GM23338 (cell line): Measurements from ENCODE around the gene TSACC.

Experiments used
- CREB1 ChIP-seq: fragments of 250-450 bp; sonication (Bioruptor Pico); IDR thresholded peaks from 2 replicates; pipeline ENCODE4 v1.5.0; 2020; ENCODE audit warnings: low read depth, mild to moderate bottlenecking, moderate library complexity
- EZH2 ChIP-seq: fragments of 200-600 bp; sonication (generic); IDR thresholded peaks from one replicate; pipeline ENCODE4 v1.8.0; 2017; ENCODE audit warnings: antibody characterized with exemption, mild to moderate bottlenecking, low read depth; ENCODE audit not compliant: unreplicated experiment
- EZH2phosphoT487 ChIP-seq: fragments of 200-600 bp; sonication (generic); IDR thresholded peaks from one replicate; pipeline ENCODE4 v1.8.1; 2018; ENCODE audit warnings: antibody characterized with exemption; ENCODE audit not compliant: unreplicated experiment
- JUNB ChIP-seq: IDR thresholded peaks from one replicate; pipeline ENCODE4 v1.6.1; 2016; ENCODE audit warnings: antibody characterized with exemption; ENCODE audit not compliant: unreplicated experiment
- NANOG ChIP-seq: IDR thresholded peaks from 2 replicates; pipeline ENCODE4 v1.6.1; 2016; ENCODE audit warnings: antibody characterized with exemption, borderline replicate concordance
- POLR2AphosphoS5 ChIP-seq: IDR thresholded peaks from 2 replicates; pipeline ENCODE4 v1.6.1; 2016; ENCODE audit warnings: antibody characterized with exemption, low read depth
- STAT1 ChIP-seq: IDR thresholded peaks from one replicate; pipeline ENCODE4 v1.6.1; 2016; ENCODE audit warnings: antibody characterized with exemption; ENCODE audit not compliant: unreplicated experiment
- ZNF114 ChIP-seq: fragments of 250-450 bp; sonication (Bioruptor Pico); IDR thresholded peaks from 2 replicates; pipeline ENCODE4 v1.5.0; 2020; ENCODE audit warnings: mild to moderate bottlenecking, moderate library complexity
- TF ChIP-seq, protein P1 (sequence below): fragments of 250-450 bp; sonication (Bioruptor Pico); IDR thresholded peaks from 2 replicates; pipeline ENCODE4 v1.5.0; 2020; ENCODE audit warnings: mild to moderate bottlenecking, moderate library complexity
- TF ChIP-seq, protein P2 (sequence below), 2 experiments: fragments of 200-600 bp in 1 of 2; sonication (generic) in 1 of 2; conservative IDR thresholded peaks; 2 replicates each; pipeline versions ENCODE4 v1.5.1 to v1.6.1; 2016 to 2017; ENCODE audit warnings: antibody characterized with exemption in 2 of 2, low read depth in 2 of 2, mild to moderate bottlenecking in 2 of 2, moderate library complexity in 1 of 2
- TF ChIP-seq, protein P3 (sequence below): IDR thresholded peaks from 2 replicates; pipeline ENCODE4 v1.6.1; 2016; ENCODE audit warnings: antibody characterized with exemption
- TF ChIP-seq, protein P4 (sequence below): IDR thresholded peaks from one replicate; pipeline ENCODE4 v1.6.1; 2018; ENCODE audit warnings: antibody characterized with exemption; ENCODE audit not compliant: unreplicated experiment

DNA sequence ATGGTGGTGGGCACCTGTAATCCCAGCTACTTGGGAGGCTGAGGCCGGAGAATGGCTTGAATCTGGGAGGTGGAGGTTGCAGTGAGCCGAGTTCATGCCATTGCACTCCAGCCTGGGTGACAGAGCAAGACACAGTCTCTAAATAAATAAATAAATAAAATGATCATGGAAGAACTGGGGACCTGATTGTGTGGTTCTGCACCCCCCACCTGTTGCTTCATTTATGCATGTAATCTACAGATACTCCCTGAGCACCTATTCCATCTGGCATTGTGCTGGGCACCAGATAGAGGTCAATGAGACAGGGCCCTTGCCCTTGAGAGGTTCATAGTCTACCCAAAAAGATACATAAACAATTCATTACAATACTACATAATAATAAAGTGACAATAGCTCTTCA is 19.7 kb downstream of the TSACC start:
- TF ChIP-seq JUNB: no peak
- TF ChIP-seq EZH2: no peak
- TF ChIP-seq, protein P1, sequence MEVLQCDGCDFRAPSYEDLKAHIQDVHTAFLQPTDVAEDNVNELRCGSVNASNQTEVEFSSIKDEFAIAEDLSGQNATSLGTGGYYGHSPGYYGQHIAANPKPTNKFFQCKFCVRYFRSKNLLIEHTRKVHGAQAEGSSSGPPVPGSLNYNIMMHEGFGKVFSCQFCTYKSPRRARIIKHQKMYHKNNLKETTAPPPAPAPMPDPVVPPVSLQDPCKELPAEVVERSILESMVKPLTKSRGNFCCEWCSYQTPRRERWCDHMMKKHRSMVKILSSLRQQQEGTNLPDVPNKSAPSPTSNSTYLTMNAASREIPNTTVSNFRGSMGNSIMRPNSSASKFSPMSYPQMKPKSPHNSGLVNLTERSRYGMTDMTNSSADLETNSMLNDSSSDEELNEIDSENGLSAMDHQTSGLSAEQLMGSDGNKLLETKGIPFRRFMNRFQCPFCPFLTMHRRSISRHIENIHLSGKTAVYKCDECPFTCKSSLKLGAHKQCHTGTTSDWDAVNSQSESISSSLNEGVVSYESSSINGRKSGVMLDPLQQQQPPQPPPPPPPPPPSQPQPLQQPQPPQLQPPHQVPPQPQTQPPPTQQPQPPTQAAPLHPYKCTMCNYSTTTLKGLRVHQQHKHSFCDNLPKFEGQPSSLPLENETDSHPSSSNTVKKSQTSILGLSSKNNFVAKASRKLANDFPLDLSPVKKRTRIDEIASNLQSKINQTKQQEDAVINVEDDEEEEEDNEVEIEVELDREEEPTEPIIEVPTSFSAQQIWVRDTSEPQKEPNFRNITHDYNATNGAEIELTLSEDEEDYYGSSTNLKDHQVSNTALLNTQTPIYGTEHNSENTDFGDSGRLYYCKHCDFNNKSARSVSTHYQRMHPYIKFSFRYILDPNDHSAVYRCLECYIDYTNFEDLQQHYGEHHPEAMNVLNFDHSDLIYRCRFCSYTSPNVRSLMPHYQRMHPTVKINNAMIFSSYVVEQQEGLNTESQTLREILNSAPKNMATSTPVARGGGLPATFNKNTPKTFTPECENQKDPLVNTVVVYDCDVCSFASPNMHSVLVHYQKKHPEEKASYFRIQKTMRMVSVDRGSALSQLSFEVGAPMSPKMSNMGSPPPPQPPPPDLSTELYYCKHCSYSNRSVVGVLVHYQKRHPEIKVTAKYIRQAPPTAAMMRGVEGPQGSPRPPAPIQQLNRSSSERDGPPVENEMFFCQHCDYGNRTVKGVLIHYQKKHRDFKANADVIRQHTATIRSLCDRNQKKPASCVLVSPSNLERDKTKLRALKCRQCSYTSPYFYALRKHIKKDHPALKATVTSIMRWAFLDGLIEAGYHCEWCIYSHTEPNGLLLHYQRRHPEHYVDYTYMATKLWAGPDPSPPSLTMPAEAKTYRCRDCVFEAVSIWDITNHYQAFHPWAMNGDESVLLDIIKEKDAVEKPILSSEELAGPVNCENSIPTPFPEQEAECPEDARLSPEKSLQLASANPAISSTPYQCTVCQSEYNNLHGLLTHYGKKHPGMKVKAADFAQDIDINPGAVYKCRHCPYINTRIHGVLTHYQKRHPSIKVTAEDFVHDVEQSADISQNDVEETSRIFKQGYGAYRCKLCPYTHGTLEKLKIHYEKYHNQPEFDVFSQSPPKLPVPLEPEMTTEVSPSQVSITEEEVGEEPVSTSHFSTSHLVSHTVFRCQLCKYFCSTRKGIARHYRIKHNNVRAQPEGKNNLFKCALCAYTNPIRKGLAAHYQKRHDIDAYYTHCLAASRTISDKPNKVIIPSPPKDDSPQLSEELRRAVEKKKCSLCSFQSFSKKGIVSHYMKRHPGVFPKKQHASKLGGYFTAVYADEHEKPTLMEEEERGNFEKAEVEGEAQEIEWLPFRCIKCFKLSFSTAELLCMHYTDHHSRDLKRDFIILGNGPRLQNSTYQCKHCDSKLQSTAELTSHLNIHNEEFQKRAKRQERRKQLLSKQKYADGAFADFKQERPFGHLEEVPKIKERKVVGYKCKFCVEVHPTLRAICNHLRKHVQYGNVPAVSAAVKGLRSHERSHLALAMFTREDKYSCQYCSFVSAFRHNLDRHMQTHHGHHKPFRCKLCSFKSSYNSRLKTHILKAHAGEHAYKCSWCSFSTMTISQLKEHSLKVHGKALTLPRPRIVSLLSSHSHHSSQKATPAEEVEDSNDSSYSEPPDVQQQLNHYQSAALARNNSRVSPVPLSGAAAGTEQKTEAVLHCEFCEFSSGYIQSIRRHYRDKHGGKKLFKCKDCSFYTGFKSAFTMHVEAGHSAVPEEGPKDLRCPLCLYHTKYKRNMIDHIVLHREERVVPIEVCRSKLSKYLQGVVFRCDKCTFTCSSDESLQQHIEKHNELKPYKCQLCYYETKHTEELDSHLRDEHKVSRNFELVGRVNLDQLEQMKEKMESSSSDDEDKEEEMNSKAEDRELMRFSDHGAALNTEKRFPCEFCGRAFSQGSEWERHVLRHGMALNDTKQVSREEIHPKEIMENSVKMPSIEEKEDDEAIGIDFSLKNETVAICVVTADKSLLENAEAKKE: no peak
- TF ChIP-seq, protein P2, sequence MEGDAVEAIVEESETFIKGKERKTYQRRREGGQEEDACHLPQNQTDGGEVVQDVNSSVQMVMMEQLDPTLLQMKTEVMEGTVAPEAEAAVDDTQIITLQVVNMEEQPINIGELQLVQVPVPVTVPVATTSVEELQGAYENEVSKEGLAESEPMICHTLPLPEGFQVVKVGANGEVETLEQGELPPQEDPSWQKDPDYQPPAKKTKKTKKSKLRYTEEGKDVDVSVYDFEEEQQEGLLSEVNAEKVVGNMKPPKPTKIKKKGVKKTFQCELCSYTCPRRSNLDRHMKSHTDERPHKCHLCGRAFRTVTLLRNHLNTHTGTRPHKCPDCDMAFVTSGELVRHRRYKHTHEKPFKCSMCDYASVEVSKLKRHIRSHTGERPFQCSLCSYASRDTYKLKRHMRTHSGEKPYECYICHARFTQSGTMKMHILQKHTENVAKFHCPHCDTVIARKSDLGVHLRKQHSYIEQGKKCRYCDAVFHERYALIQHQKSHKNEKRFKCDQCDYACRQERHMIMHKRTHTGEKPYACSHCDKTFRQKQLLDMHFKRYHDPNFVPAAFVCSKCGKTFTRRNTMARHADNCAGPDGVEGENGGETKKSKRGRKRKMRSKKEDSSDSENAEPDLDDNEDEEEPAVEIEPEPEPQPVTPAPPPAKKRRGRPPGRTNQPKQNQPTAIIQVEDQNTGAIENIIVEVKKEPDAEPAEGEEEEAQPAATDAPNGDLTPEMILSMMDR (conservative IDR thresholded peaks at IDR 0.05; ENCODE audit: low read depth in 2 of 2): no peak
- TF ChIP-seq, protein P3, sequence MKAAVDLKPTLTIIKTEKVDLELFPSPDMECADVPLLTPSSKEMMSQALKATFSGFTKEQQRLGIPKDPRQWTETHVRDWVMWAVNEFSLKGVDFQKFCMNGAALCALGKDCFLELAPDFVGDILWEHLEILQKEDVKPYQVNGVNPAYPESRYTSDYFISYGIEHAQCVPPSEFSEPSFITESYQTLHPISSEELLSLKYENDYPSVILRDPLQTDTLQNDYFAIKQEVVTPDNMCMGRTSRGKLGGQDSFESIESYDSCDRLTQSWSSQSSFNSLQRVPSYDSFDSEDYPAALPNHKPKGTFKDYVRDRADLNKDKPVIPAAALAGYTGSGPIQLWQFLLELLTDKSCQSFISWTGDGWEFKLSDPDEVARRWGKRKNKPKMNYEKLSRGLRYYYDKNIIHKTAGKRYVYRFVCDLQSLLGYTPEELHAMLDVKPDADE: no peak
- TF ChIP-seq POLR2AphosphoS5: no peak
- no peak for TF ChIP-seq CREB1
- no peak for TF ChIP-seq EZH2phosphoT487
- TF ChIP-seq ZNF114: no peak
- TF ChIP-seq, protein P4, sequence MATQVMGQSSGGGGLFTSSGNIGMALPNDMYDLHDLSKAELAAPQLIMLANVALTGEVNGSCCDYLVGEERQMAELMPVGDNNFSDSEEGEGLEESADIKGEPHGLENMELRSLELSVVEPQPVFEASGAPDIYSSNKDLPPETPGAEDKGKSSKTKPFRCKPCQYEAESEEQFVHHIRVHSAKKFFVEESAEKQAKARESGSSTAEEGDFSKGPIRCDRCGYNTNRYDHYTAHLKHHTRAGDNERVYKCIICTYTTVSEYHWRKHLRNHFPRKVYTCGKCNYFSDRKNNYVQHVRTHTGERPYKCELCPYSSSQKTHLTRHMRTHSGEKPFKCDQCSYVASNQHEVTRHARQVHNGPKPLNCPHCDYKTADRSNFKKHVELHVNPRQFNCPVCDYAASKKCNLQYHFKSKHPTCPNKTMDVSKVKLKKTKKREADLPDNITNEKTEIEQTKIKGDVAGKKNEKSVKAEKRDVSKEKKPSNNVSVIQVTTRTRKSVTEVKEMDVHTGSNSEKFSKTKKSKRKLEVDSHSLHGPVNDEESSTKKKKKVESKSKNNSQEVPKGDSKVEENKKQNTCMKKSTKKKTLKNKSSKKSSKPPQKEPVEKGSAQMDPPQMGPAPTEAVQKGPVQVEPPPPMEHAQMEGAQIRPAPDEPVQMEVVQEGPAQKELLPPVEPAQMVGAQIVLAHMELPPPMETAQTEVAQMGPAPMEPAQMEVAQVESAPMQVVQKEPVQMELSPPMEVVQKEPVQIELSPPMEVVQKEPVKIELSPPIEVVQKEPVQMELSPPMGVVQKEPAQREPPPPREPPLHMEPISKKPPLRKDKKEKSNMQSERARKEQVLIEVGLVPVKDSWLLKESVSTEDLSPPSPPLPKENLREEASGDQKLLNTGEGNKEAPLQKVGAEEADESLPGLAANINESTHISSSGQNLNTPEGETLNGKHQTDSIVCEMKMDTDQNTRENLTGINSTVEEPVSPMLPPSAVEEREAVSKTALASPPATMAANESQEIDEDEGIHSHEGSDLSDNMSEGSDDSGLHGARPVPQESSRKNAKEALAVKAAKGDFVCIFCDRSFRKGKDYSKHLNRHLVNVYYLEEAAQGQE: no peak
- no peak for TF ChIP-seq NANOG
- no peak for TF ChIP-seq STAT1
